ENCODE measurements around the gene PSD4. TPM values are rescaled to one million over a fixed set of nuclear protein-coding genes. Genes with fewer than 3 reads are reported as not detected.

The PSD4 gene
- total and polyA plus RNA-seq, 2 of the 8 experiments (the other 6 are each of a cell fraction or from before 2014, with no cell fraction given) = 0.53 to 1.2 TPM

GRCh38 chr2:113240915-113241911, 67.4 kb downstream of the PSD4 start:
- Histone ChIP-seq H3K4ac (replicated peaks; ENCODE audit: insufficient read length, low read depth, low read length) (no peak overlapping the region), H3K79me1 (ENCODE audit: low read depth, low read length) (no peaks in the 10 kb centered on the region), H3K27ac (ENCODE audit: low read depth, low read length) (no peak overlapping the region), H3K23ac (ENCODE audit: insufficient read length) (no peak overlapping the region), H2BK120ac (replicated peaks; ENCODE audit: low read depth, low read length) (no peak overlapping the region), H2AFZ (ENCODE audit: low read length) (no peak overlapping the region), H3K4me1 (replicated peaks in 1 of 4; ENCODE audit: control insufficient read depth in 3 of 4, insufficient read depth in 4 of 4, low read length in 3 of 4) (0 out of 7 replicates have a peak, but pooled peaks cover 0 to 1% (median 0%) of the 10 kb centered on the region in 4 experiments), H4K20me1 (replicated peaks in 1 of 2; ENCODE audit: control insufficient read depth in 1 of 2, insufficient read depth in 2 of 2, low read length in 2 of 2) (no peaks in the 10 kb centered on the region), H3K27me3 (replicated peaks in 1 of 4; ENCODE audit: control insufficient read depth in 3 of 4, extremely low read depth in 1 of 4, insufficient read depth in 3 of 4, low read length in 3 of 4) (no peaks in the 10 kb centered on the region), H2BK20ac (ENCODE audit: low read length) (no peak overlapping the region), H3K14ac (ENCODE audit: insufficient read length) (no peak overlapping the region), H3K4me2 (ENCODE audit: insufficient read depth in 1 of 2, low read depth in 2 of 2, low read length in 2 of 2) (no peak overlapping the region), H2BK15ac (ENCODE audit: low read length) (no peak overlapping the region), H3K36me3 (ENCODE audit: control insufficient read depth in 2 of 4, insufficient read depth in 4 of 4, low read length in 3 of 4) (no peaks in the 10 kb centered on the region), H3K23me2 (ENCODE audit: low read depth, low read length) (0 out of 2 replicates have a peak, but pooled peaks cover 2% of the 10 kb centered on the region), H4K91ac (replicated peaks; ENCODE audit: insufficient read length, low read length) (no peak overlapping the region), H2AK5ac (ENCODE audit: low read depth, low read length) (no peak overlapping the region), H3K18ac (ENCODE audit: extremely low read depth, low read length) (no peak overlapping the region), H4K5ac (ENCODE audit: insufficient read length, low read depth, low read length) (no peak overlapping the region), H2BK12ac (ENCODE audit: low read depth, low read length) (no peak overlapping the region), H3K4me3 (ENCODE audit: extremely low read depth in 1 of 4, insufficient read depth in 2 of 4, low read depth in 3 of 4, low read length in 4 of 4) (no peak overlapping the region), H3K9me3 (ENCODE audit: insufficient read depth in 2 of 2, low read depth in 1 of 2, low read length in 1 of 2) (peaks cover 0 to 4% of the 10 kb centered on the region in 2 experiments; a peak in 1 of 4 replicates), H2BK5ac (ENCODE audit: low read depth, low read length) (no peak overlapping the region), H3K9ac (replicated peaks in 1 of 4; ENCODE audit: extremely low read depth in 1 of 4, low read depth in 3 of 4, low read length in 3 of 4) (no peak overlapping the region), H4K8ac (ENCODE audit: extremely low read depth, insufficient read depth, low read length) (no peak overlapping the region), H3K56ac (replicated peaks; ENCODE audit: insufficient read length, low read depth, low read length) (no peak overlapping the region), H3K79me2 (ENCODE audit: control insufficient read depth in 1 of 2, insufficient read depth in 2 of 2, low read length in 2 of 2) (no peaks in the 10 kb centered on the region)
- peak in 1 of 2 experiments; percentile 13 for DNase-seq (ENCODE audit: low read depth in 1 of 2, low spot score in 2 of 2)
- 86% methylated on average over 18 of the region's 18 CpGs; no CpG with 5 or more reads in 1 of the 2 experiments for WGBS, 2 experiments (ENCODE audit: extremely low coverage in 1 of 2, insufficient coverage in 1 of 2, insufficient read length in 1 of 2, insufficient replicate concordance in 2 of 2, low coverage in 1 of 2, low lambda C conversion rate in 2 of 2, missing lambda C conversion rate in 1 of 2)
- POLR2A ChIA-PET (ENCODE audit: partially characterized antibody) = no interaction called here
- no peak for FAIRE-seq
- CTCF ChIA-PET (ENCODE audit: partially characterized antibody) = interaction anchor here (0.7 to 5.5 kb wide), 13 partner anchors 7 to 149 kb away, joined by 3 to 37 read pairs (median 3); no protein-coding TSS in a partner anchor
- TF ChIP-seq POU5F1 (IDR thresholded peaks at IDR 0.05; ENCODE audit: low read depth, low read length) (no peak), GABPA (IDR thresholded peaks at IDR 0.05; ENCODE audit: borderline replicate concordance, insufficient read depth, low read length) (no peak), TCF12 (IDR thresholded peaks at IDR 0.05; ENCODE audit: low read depth, low read length) (no peak), E2F6 (IDR thresholded peaks at IDR 0.05) (no peak), TBP (IDR thresholded peaks at IDR 0.05; ENCODE audit: low read depth, low read length) (no peak), EZH2 (IDR thresholded peaks at IDR 0.05; ENCODE audit: low read depth, low read length, severe bottlenecking) (no peak), YY1 (IDR thresholded peaks at IDR 0.05; ENCODE audit: low read depth, low read length) (no peak), NRF1 (IDR thresholded peaks at IDR 0.05; ENCODE audit: low read depth, low read length) (no peak), JUND (IDR thresholded peaks at IDR 0.05; ENCODE audit: low read length) (no peak), POLR2A (IDR thresholded peaks at IDR 0.05; ENCODE audit: control extremely low read depth in 1 of 2, low read depth in 2 of 2, low read length in 2 of 2) (no peak), HDAC2 (IDR thresholded peaks at IDR 0.05; ENCODE audit: borderline replicate concordance in 1 of 2, low read depth in 2 of 2, low read length in 2 of 2) (no peak)
